NCI-H1694 treated with DMSO at 0.1 percent for 48 hours (cell line): ENCODE measurements around the gene UNKL.

Experiments used
- DNase-seq: peaks from one replicate; lab custom pipeline; 2025; lab: John Stamatoyannopoulos, UW

UNKL gene

GRCh38 chr16:1351215-1351581, 63.3 kb downstream of the UNKL start:
- DNase-seq, result no peak

GRCh38 chr16:1350691-1351090, 63.8 kb downstream of the UNKL start:
- DNase-seq, result no peak

GRCh38 chr16:1349951-1350350, 64.6 kb downstream of the UNKL start:
- DNase-seq, result no peak

GRCh38 chr16:1349351-1349750, 65.2 kb downstream of the UNKL start:
- DNase-seq, result no peak

GRCh38 chr16:1348926-1349325, 65.6 kb downstream of the UNKL start:
- DNase-seq, result no peak

- no peak for DNase-seq
Observed at GRCh38 chr16:1348441-1348840, 66.1 kb downstream of the UNKL start.

GRCh38 chr16:1347962-1348361, 66.5 kb downstream of the UNKL start:
- DNase-seq, result no peak

- no peak for DNase-seq
Observed at GRCh38 chr16:1347286-1347855, 67.1 kb downstream of the UNKL start.

- no peak for DNase-seq
Observed at GRCh38 chr16:1346422-1347285, 67.8 kb downstream of the UNKL start.

- DNase-seq, result no peak
Observed at GRCh38 chr16:1345651-1346421, 68.7 kb downstream of the UNKL start.

GRCh38 chr16:1345087-1345486, 69.4 kb downstream of the UNKL start:
- DNase-seq, result no peak

GRCh38 chr16:1344499-1344898, 70.0 kb downstream of the UNKL start:
- DNase-seq, result no peak

GRCh38 chr16:1343428-1344242, 70.9 kb downstream of the UNKL start:
- no peak for DNase-seq

GRCh38 chr16:1342526-1343427, 71.7 kb downstream of the UNKL start:
- DNase-seq, result peak; percentile 95

GRCh38 chr16:1341495-1342420, 72.7 kb downstream of the UNKL start:
- DNase-seq, result no peak

- no peak for DNase-seq
Observed at GRCh38 chr16:1340730-1341494, 73.6 kb downstream of the UNKL start.

- no peak for DNase-seq
Observed at GRCh38 chr16:1338855-1339675, 75.4 kb downstream of the UNKL start.

GRCh38 chr16:1338119-1338730, 76.3 kb downstream of the UNKL start:
- no peak for DNase-seq
